Measurements from ENCODE around the gene SET. TPM values are rescaled to one million over a fixed set of nuclear protein-coding genes. Genes with fewer than 3 reads are reported as not detected.
A peak's percentile ranks its signal among the peaks of the same experiment; 100 is the strongest.

Gene SET
- total RNA-seq, 1 donor from 2014 or later = 663 TPM

GRCh38 chr9:128651798-128652197 lies 37.2 kb upstream of the SET start:
- DNase-seq (ENCODE audit: low read depth) = no peak
- Histone ChIP-seq H3K36me3 (ENCODE audit: control insufficient read depth, insufficient read depth, low read length) (no peaks in the 10 kb centered on the region), H3K4me3 (ENCODE audit: low read depth, low read length) (no peak overlapping the region), H3K27me3 (ENCODE audit: control insufficient read depth, insufficient read depth, low read length) (no peaks in the 10 kb centered on the region)
- no peak for TF ChIP-seq CTCF (IDR thresholded peaks at IDR 0.05; ENCODE audit: insufficient read depth, low read length, poor library complexity, severe bottlenecking)

GRCh38 chr9:128653908-128654307 lies 35.1 kb upstream of the SET start:
- DNase-seq (ENCODE audit: low read depth) = no peak
- no peaks in the 10 kb centered on the region for H3K36me3 ChIP-seq (ENCODE audit: control insufficient read depth, insufficient read depth, low read length)
- no peak overlapping the region for H3K4me3 ChIP-seq (ENCODE audit: low read depth, low read length)
- no peaks in the 10 kb centered on the region for H3K27me3 ChIP-seq (ENCODE audit: control insufficient read depth, insufficient read depth, low read length)
- TF ChIP-seq CTCF (IDR thresholded peaks at IDR 0.05; ENCODE audit: insufficient read depth, low read length, poor library complexity, severe bottlenecking) = no peak

- H3K36me3 ChIP-seq (ENCODE audit: control insufficient read depth, insufficient read depth, low read length) = no peaks in the 10 kb centered on the region
- no peak for TF ChIP-seq CTCF (IDR thresholded peaks at IDR 0.05; ENCODE audit: insufficient read depth, low read length, poor library complexity, severe bottlenecking)
- no peak overlapping the region for H3K4me3 ChIP-seq (ENCODE audit: low read depth, low read length)
- no peak for DNase-seq (ENCODE audit: low read depth)
- no peaks in the 10 kb centered on the region for H3K27me3 ChIP-seq (ENCODE audit: control insufficient read depth, insufficient read depth, low read length)
Observed at GRCh38 chr9:128654481-128654880, 34.5 kb upstream of the SET start.

DNA sequence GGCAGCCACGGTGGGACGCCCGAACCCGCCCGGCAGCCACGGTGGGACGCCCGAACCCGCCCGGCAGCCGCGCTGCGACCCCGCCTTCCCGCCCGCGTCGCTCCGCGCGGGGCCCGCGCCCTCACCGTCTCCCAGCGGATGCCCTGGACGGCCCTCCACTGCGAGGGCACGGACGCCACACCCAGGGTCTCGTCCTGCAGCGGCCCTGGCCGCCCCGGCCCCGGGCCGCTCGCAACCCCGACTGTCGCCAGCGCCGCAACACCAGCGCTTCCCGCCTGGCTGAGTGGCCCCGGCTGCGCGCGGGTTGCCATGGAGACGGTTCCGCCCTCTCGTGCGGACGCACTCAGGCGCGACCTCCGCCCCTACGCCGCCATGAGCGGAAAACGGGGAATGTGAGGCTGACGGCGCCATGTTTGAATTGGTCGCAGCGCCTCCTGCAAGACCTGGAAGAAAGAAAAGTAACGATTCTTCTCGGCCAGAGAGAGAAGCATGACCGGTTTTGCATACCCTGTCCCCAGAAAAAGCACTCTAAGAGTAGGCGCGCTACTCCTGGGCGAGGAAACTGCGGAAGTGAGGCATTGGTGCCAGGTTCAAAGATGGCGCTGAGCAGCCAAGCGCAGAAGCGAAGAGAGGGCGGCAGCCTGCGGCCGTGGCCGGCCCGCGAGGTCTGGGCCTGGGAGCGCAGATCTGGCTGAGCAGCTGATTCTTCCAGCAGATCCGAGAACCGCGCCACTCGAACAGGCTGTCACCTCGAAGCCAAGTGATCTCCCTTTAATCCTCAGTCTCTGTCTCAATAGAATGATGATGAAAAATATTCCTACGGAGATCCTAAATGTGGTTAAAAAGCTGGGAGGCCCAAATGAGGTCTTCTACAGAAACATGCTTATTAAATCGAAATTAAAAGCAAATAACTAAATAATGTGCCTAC lies 32.3 kb upstream of the SET start, which contains the start of gene DYNC2I2:
Gene DYNC2I2, minus strand, starts transcription at position 432 of the 928 bp plus-strand sequence. Its CDS starts 121 bp downstream, at position 311.
- H3K4me3 ChIP-seq (ENCODE audit: low read depth, low read length) = peak within 1 kb of the TSS; percentile 76
- TF ChIP-seq CTCF (IDR thresholded peaks at IDR 0.05; ENCODE audit: insufficient read depth, low read length, poor library complexity, severe bottlenecking) = no peak
- no peaks in the 10 kb centered on the region for H3K27me3 ChIP-seq (ENCODE audit: control insufficient read depth, insufficient read depth, low read length)
- H3K36me3 ChIP-seq (ENCODE audit: control insufficient read depth, insufficient read depth, low read length) = no peaks in the 10 kb centered on the region
- no peak for DNase-seq (ENCODE audit: low read depth)

- no peak for TF ChIP-seq CTCF (IDR thresholded peaks at IDR 0.05; ENCODE audit: insufficient read depth, low read length, poor library complexity, severe bottlenecking)
- Histone ChIP-seq H3K36me3 (ENCODE audit: control insufficient read depth, insufficient read depth, low read length) (no peaks in the 10 kb centered on the region), H3K27me3 (ENCODE audit: control insufficient read depth, insufficient read depth, low read length) (no peaks in the 10 kb centered on the region), H3K4me3 (ENCODE audit: low read depth, low read length) (no peak overlapping the region)
- no peak for DNase-seq (ENCODE audit: low read depth)
Observed at GRCh38 chr9:128657344-128657704, 31.7 kb upstream of the SET start.
